ENCODE results near the gene CYP3A4. TPM values are rescaled to one million over a fixed set of nuclear protein-coding genes. Genes with fewer than 3 reads are reported as not detected.

Gene CYP3A4
- total and polyA plus RNA-seq, 2 of the 13 experiments (the other 11 are each of a cell fraction or from before 2014, with no cell fraction given): 0.11 to 0.24 TPM

DNA sequence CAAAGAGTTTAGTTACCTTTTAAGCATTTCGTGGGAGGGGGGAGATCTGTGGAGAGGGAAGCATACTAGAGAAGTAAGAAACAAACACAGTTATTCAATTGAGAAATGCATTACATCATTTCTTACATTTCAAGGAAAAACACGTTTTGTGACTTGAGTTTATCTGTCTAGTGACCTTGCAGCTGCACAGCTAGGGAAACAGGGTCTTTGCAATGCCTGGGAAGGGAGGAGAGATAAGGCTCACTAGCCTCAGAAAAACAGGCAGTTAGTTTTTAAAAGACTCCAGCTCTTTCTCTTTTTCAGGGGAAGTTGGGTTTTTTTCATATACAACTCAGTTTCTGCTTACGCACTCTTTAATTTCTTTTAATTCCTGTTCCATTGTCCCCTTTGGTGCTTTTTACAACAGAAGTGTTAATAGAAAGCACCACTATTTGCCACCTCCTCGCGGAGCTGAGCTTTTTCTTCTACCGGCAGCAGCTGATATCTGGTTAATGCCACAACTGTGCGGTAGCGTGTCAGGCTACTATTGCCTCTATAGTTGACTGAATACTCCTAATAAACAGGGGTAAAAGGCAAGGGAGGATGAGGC lies 49.4 kb upstream of the CYP3A4 start:
- Histone ChIP-seq H2AFZ (ENCODE audit: low read length) (no peak overlapping the region), H3K4me2 (ENCODE audit: low read depth, low read length) (no peak overlapping the region), H3K4me3 (replicated peaks in 1 of 3; ENCODE audit: insufficient read depth in 1 of 3, low read depth in 2 of 3, low read length in 3 of 3) (no peak overlapping the region), H3K9ac (ENCODE audit: insufficient read depth, low read depth, low read length) (no peak overlapping the region), H4K20me1 (ENCODE audit: insufficient read depth, low read length) (no peaks in the 10 kb centered on the region), H3K27ac (ENCODE audit: extremely low read length, insufficient read depth, low read length) (no peak overlapping the region), H3K27me3 (ENCODE audit: control insufficient read depth in 1 of 2, insufficient read depth in 2 of 2, low read length in 2 of 2) (no peaks in the 10 kb centered on the region), H3K79me2 (ENCODE audit: insufficient read depth, low read length) (no peaks in the 10 kb centered on the region), H3K4me1 (ENCODE audit: insufficient read depth, low read length) (peaks cover 74% of the 10 kb centered on the region), H3K9me3 (ENCODE audit: low read length) (no peaks in the 10 kb centered on the region), H3K36me3 (replicated peaks in 1 of 2; ENCODE audit: control insufficient read depth in 1 of 2, insufficient read depth in 2 of 2, low read length in 2 of 2) (no peaks in the 10 kb centered on the region)
- POLR2A ChIA-PET: interaction anchor here (1.5 kb wide), 1 partner anchor 202 kb away, joined by 3 read pairs; no protein-coding TSS in a partner anchor
- WGBS (ENCODE audit: low lambda C conversion rate): 80% methylated on average over 8 of the region's 8 CpGs
- no peak for DNase-seq (ENCODE audit: low spot score)
- ATAC-seq: no peak
- intact Hi-C loops (cut with micrococcal nuclease; ENCODE audit: unreplicated experiment): loop anchor here (5.0 kb wide), 1 partner anchor 36 kb away; no protein-coding TSS in a partner anchor
- in situ Hi-C loops (cut with HindIII; ENCODE audit: extremely low pct_ligation_motif_present, low pct_unique_long_range_greater_than_20kb): no loop called here
- no TSS peak for BruUV-seq (replicated peaks)
- peak; percentile 69 for FAIRE-seq
- CTCF ChIA-PET (ENCODE audit: low intra/inter-chr PET ratio, low total read pairs): no interaction called here
- TF ChIP-seq GATAD2A (CRISPR knock-in tag; IDR thresholded peaks at IDR 0.05) (0 out of 2 replicates have a peak, but pooled peaks have one; percentile 12), ZNF703 (CRISPR knock-in tag; IDR thresholded peaks at IDR 0.05; ENCODE audit: borderline replicate concordance) (no peak), ZNF3 (CRISPR knock-in tag; IDR thresholded peaks at IDR 0.05) (peak; percentile 47; the same call in 1 of the 2 replicates), ATF7 (IDR thresholded peaks at IDR 0.05) (peak; percentile 61), ATF7 (CRISPR knock-in tag; IDR thresholded peaks at IDR 0.05) (no peak), BCL6 (CRISPR knock-in tag; IDR thresholded peaks at IDR 0.05) (peak; percentile 33; the same call in 1 of the 2 replicates)

DNA sequence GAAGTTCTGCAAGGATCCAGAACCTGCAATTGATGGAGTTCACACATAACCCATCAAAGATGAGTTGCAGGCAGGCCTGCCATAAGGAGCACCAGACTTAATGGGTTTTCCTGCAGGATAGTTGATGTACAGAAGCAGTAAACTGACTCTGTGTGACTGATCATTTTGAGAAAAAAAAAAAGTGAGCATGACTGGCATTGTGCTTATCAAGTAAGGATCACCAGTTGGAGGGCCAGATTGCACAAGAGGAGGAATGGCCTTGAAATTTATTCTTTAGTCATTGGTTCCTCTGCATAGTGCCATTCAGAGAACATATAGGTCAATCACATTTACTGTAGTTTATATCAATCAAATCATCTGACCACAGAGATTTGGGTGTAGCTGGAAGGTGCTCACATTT lies 47.6 kb upstream of the CYP3A4 start:
- no TSS peak for BruUV-seq (replicated peaks)
- no peaks in the 10 kb centered on the region for H3K9me3 ChIP-seq (ENCODE audit: low read length)
- H3K4me1 ChIP-seq (ENCODE audit: insufficient read depth, low read length): peaks cover 82% of the 10 kb centered on the region
- peak; percentile 38 for DNase-seq (ENCODE audit: low spot score)
- peak overlapping the region; percentile 10 for H3K27ac ChIP-seq (ENCODE audit: extremely low read length, insufficient read depth, low read length)
- ChIA-PET CTCF (ENCODE audit: low intra/inter-chr PET ratio, low total read pairs) (no interaction called here), POLR2A (no interaction called here)
- H4K20me1 ChIP-seq (ENCODE audit: insufficient read depth, low read length): no peaks in the 10 kb centered on the region
- intact Hi-C loops (cut with micrococcal nuclease; ENCODE audit: unreplicated experiment) (loop anchor here (5.0 kb wide), 1 partner anchor 34 kb away; no protein-coding TSS in a partner anchor), in situ Hi-C loops (cut with HindIII; ENCODE audit: extremely low pct_ligation_motif_present, low pct_unique_long_range_greater_than_20kb) (no loop called here)
- ATAC-seq: no peak
- no peaks in the 10 kb centered on the region for H3K27me3 ChIP-seq (ENCODE audit: control insufficient read depth in 1 of 2, insufficient read depth in 2 of 2, low read length in 2 of 2)
- no peak overlapping the region for H3K9ac ChIP-seq (ENCODE audit: insufficient read depth, low read depth, low read length)
- no peak for FAIRE-seq
- H3K79me2 ChIP-seq (ENCODE audit: insufficient read depth, low read length): no peaks in the 10 kb centered on the region
- no peaks in the 10 kb centered on the region for H3K36me3 ChIP-seq (replicated peaks in 1 of 2; ENCODE audit: control insufficient read depth in 1 of 2, insufficient read depth in 2 of 2, low read length in 2 of 2)
- no peak overlapping the region for H3K4me2 ChIP-seq (ENCODE audit: low read depth, low read length)
- H3K4me3 ChIP-seq (replicated peaks in 1 of 3; ENCODE audit: insufficient read depth in 1 of 3, low read depth in 2 of 3, low read length in 3 of 3): no peak overlapping the region
- H2AFZ ChIP-seq (ENCODE audit: low read length): no peak overlapping the region
- TF ChIP-seq CEBPG (CRISPR knock-in tag; IDR thresholded peaks at IDR 0.05) (peak; percentile 73), NFE2L1 (CRISPR knock-in tag; IDR thresholded peaks at IDR 0.05; ENCODE audit: borderline replicate concordance) (no peak), KAT2B (IDR thresholded peaks at IDR 0.05; ENCODE audit: borderline replicate concordance, low read depth, low read length) (no peak), ATM (IDR thresholded peaks at IDR 0.05; ENCODE audit: borderline replicate concordance) (no peak), ZNF674 (CRISPR knock-in tag; IDR thresholded peaks at IDR 0.05; ENCODE audit: low read depth) (no peak), EP300 (IDR thresholded peaks at IDR 0.05; ENCODE audit: low read depth in 2 of 2, low read length in 2 of 2) (peak in 1 of 2 experiments; percentile 57; a peak in 2 of 4 replicates), EP300 (CRISPR knock-in tag; IDR thresholded peaks at IDR 0.05; ENCODE audit: borderline replicate concordance) (no peak)
- TF ChIP-seq, protein P1, sequence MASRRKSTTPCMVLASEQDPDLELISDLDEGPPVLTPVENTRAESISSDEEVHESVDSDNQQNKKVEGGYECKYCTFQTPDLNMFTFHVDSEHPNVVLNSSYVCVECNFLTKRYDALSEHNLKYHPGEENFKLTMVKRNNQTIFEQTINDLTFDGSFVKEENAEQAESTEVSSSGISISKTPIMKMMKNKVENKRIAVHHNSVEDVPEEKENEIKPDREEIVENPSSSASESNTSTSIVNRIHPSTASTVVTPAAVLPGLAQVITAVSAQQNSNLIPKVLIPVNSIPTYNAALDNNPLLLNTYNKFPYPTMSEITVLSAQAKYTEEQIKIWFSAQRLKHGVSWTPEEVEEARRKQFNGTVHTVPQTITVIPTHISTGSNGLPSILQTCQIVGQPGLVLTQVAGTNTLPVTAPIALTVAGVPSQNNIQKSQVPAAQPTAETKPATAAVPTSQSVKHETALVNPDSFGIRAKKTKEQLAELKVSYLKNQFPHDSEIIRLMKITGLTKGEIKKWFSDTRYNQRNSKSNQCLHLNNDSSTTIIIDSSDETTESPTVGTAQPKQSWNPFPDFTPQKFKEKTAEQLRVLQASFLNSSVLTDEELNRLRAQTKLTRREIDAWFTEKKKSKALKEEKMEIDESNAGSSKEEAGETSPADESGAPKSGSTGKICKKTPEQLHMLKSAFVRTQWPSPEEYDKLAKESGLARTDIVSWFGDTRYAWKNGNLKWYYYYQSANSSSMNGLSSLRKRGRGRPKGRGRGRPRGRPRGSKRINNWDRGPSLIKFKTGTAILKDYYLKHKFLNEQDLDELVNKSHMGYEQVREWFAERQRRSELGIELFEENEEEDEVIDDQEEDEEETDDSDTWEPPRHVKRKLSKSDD (CRISPR knock-in tag; IDR thresholded peaks at IDR 0.05; ENCODE audit: low read depth): no peak

Data from HepG2 (cell line).